Ishikawa (cell line): ENCODE results near the gene PPP1R1C.

Experiments used
- CEBPB ChIP-seq: IDR thresholded peaks from 2 replicates; pipeline ENCODE4 v1.6.1; 2012
- CREB1 ChIP-seq: IDR thresholded peaks from 2 replicates; pipeline ENCODE4 v1.6.1; 2012; ENCODE audit warnings: low read depth
- EP300 ChIP-seq: IDR thresholded peaks from 2 replicates; pipeline ENCODE4 v1.6.1; 2012; ENCODE audit warnings: borderline replicate concordance
- NFIC ChIP-seq: IDR thresholded peaks from 2 replicates; pipeline ENCODE4 v1.6.1; 2012
- RAD21 ChIP-seq: IDR thresholded peaks from 2 replicates; pipeline ENCODE4 v1.6.1; 2012; ENCODE audit warnings: low read depth
- TCF12 ChIP-seq: IDR thresholded peaks from 2 replicates; pipeline ENCODE4 v1.6.1; 2012; ENCODE audit warnings: low read depth
- TEAD4 ChIP-seq: IDR thresholded peaks from 2 replicates; pipeline ENCODE4 v1.6.1; 2012
- YY1 ChIP-seq: IDR thresholded peaks from 2 replicates; pipeline ENCODE4 v1.6.1; 2012; ENCODE audit warnings: low read depth
- TF ChIP-seq, protein P1 (sequence below): IDR thresholded peaks from 2 replicates; pipeline ENCODE4 v1.6.1; 2012

DNA sequence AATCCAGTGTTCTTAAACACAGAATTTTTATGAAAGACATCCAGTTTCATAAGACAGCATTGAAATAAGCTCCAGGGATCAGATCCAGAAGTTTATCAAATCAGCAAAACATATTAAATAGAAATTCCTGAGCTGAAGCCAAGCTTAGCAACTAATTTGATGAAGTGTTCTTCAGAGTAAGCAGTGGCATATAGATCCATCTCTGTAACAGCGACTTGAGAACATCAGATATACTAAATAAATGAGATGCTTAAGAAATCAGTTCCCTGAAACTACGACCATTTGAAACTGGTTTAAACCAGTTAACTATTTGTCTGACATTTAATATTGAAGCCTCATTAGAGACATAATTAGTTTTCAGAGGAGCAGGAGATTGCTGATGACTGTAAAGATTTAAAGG, 34.1 kb downstream of the PPP1R1C start:
- TF ChIP-seq YY1 (no peak), RAD21 (no peak), TEAD4 (no peak), TCF12 (no peak), CREB1 (no peak), CEBPB (no peak), EP300 (no peak), NFIC (no peak)
- TF ChIP-seq, protein P1, sequence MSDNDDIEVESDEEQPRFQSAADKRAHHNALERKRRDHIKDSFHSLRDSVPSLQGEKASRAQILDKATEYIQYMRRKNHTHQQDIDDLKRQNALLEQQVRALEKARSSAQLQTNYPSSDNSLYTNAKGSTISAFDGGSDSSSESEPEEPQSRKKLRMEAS, result no peak
